Activated CD4-positive, alpha-beta T cell treated with anti-CD3 and anti-CD28 coated beads for 24 hours (primary cell): ENCODE measurements around the gene KHDC3L.

Experiments
- DNase-seq, 2 donors: peaks; one replicate each; pipeline ENCODE4 v3.0.0-alpha.2; 2020; ENCODE audit warnings: low read depth in 2 of 2

Gene KHDC3L

DNA sequence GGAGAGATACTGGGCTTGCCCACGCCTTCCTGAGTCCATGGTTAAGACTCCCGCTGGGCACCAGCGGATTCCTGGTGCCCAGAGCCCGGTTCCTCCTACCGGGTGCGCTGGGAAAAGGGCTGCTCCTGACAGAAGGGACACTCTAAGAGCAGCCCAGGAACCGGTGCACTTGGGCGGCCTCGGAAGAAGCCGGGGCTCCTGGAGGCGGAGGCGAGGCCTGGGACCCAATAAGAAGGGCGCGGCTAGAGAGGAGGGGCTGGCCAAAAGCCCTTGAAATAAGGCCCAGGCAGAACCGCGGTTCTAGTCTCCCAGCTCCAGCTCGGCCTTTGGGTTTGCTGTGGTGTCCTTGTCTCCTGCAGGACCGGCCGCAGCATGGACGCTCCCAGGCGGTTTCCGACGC, at the start of gene KHDC3L:
KHDC3L (plus strand) TSS at position 301 of the 400 bp plus-strand sequence; CDS start at position 373, 72 bp downstream.
- DNase-seq, result no peak

- no peak for DNase-seq
These were observed 47.6 kb upstream of the KHDC3L start for GRCh38 chr6:73314577-73315492.

GRCh38 chr6:73323323-73323722, 39.1 kb upstream of the KHDC3L start:
- DNase-seq, result no peak

DNA sequence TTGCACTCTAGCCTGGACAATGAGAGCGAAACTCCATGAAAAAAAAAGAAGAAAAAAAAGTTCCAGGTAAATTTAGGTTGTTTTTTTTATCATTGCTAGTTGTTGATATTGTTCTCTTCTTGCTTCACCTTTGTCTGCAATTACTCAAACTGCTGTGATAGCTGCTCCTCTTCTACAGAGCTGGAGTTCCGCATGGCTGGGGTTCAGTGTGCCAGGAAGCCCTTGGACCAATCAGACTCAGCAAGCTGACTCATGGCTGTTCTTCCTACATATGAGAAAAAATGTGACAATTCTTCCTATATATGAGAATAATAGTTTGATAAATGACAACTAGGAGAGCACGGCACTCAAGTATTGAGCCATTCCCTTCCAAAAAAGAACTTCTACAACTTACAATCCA, 36.8 kb upstream of the KHDC3L start:
- DNase-seq, result no peak

DNA sequence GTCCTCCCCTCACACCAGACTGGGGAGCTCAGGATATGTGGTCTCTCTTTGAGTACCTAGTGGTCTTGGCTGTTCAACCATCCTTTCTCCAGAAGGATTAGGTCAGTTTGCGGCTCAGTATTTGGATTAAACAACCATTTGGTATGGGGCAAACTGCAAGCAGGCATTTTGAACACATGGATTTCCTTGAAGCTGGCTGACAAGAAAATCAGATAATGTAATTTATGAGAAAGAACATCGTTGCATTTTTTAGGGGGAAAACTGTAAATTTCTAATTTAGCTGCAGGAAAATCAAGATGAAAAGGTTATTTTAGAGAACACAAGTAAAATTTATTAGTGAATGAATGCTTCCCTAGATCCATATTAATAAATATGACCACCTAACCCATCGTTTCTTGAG, 33.7 kb upstream of the KHDC3L start:
- DNase-seq, result no peak

DNA sequence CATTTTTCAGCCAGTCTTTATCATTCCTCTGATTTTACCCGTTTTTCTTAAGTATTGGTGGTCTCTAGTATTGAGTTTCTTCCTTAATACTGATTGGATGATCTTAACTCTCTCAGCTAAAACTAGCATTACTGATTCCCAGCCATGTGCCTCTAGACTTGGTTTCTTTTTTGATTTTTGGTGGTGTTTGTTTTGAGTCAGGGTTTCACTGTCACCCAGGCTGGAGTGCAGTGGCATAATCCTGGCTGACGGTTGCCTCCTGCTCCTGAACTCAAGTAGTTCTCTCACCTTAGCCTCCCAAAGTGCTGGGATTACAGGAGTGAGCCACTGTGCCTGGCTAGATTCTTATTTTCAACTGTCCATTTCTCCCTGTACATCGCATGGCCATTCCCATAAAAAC, 33.3 kb upstream of the KHDC3L start:
- DNase-seq, result no peak

- DNase-seq, result no peak
These were observed 23.1 kb upstream of the KHDC3L start for GRCh38 chr6:73339340-73339739.

GRCh38 chr6:73340048-73340447, 22.4 kb upstream of the KHDC3L start:
- no peak for DNase-seq

- no peak for DNase-seq
These were observed 21.1 kb upstream of the KHDC3L start for GRCh38 chr6:73341335-73341734.

DNA sequence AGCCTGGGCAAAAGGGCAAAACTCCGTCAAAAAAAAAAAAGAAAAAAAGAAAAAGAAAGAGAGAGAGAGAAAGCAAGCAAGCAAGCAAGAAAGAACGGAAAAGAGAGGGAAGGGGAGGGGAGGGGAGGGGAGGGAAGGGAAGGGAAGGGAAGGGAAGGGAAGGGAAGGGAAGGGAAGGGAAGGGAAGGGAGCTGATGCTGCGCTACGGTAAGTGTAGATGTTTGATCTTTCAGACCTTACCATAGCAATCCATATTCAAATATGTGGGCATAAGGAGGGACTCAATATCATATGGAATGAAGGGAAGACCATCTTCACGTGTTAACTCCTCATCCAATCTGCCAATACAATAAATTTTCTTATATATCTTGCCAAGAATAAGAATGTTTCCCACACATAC, 20.3 kb upstream of the KHDC3L start:
- no peak for DNase-seq

DNA sequence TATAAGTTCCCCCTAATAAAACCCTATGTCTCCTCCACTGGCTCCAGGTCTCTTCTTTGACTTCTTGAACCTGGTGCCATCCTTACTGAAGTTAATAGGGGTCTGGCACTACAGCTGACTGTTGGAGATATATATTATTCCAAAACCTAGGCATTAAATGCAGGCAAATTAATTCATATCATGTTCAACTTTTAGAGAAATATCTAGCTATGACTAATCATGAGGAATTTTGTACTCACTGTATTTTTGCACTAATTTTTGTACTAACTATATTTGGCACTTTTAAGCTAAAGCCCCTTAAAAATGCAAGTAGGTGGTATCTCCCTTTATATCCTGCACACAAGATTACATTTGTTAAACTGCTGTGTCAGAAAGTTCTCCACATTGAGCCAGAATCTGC, 19.3 kb upstream of the KHDC3L start:
- DNase-seq, result no peak

GRCh38 chr6:73348550-73349204, 13.8 kb upstream of the KHDC3L start:
- DNase-seq, result no peak

DNA sequence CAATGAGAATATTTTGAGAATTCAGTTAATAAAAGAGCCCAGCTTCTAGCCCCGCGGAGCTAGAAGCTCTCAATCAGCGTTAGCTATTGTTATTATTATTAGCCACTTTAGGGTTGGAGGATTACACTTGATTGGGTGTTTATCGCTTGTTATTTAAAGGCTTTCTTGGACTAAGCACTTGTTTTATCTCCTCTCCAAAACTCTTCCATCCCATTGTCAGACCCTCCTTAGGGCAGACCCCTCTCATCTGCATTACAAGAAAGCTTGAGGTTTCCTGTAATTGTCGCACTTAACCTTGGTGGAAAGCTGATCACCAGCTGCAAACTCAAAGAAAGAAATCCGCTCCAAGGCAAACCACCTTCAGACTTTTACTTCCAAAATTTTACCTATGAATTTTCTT, 13.1 kb upstream of the KHDC3L start:
- DNase-seq, result no peak

DNA sequence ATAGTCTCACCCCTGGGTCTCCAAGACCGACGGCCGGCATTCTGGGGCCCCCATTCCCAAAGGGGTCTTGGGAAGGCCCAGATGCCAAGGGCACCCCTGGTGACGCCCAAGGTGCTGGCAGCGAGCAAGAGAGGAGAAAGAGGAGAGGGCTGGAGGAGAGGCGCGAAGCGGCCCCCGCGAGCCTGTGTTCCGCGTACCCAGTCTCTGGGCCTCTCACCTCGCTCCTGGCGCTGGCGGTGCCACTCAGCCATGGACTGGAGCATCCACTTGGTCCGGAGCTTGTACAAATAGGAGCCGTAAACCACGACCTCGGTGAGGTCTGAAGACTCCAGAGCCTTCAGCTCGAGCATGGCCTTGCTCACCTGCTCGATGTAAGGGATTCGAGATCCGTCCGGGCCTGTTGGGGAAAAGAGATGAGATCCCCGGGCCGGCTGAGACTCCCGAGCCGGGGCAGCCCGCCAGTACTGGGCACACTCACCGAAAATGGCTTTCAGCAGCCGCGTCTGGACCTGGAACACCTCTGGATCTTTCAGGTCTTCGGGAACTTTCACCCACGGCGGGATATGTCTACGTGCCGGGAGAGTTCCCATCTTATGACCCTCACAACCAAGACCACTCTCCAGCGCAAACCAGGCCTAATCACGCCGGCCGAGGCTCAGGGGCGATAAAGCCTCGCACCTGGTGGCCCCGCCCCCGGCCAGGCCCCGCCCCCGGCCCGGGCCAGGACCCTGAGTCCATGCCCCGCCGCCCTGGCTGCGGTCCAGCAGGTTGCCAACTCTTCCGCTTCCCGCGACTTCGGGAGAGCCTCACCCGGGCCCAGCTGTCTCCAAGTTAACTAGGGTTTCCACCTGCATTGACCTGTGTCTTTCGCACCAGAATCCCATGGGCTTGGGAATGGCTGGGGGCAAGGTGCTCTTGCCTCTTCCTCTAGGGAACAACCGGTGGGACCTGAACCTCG, 8.5 kb upstream of the KHDC3L start, which contains the start of gene DPPA5:
DPPA5 (minus strand) TSS at position 641 of the 958 bp plus-strand sequence; CDS start at position 590, 51 bp downstream.
- no peak for DNase-seq

- no peak for DNase-seq
These were observed 545 bp downstream of the KHDC3L start for GRCh38 chr6:73362869-73363536.

- DNase-seq, result no peak
These were observed 1.0 kb downstream of the KHDC3L start for GRCh38 chr6:73363537-73363875.

DNA sequence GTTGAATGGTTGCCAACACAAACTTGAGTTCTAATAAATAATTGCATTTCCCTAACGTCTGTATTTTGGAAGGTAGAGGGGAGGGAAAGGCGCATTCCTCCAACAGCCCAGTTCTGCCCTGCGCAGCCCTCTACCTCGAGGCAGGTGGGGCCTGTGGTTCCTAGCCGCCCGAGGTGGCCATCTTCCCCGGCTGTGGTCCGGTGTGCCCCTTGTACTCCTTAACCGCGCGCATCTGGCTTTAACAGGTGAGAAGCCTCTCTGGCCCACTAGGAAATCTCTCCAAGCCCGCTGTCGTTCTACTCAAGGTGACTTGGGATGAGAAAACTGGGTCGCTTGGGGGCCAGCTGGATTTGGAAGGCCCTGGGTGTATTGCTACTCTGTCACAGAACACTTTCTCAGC, 1.7 kb downstream of the KHDC3L start:
- DNase-seq, result no peak

DNA sequence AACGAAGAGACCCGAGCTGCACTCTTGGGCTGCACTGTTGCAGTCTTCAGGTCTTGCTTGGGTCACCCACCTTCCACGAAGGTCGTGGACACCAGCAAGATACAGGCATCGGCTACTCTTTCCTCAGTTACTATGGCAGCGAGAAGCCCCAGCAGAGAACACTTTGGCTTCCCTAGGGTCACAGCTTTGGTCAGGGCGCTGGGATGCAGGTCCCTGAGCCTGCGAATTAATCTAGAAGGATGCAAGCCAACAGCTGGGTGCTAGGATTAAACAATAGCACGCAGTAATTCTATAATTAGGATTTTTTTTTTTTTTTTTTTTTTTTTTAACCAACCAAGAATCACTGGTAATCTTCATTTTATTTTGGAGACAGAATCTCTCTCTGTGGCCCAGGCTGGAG, 2.1 kb downstream of the KHDC3L start:
- no peak for DNase-seq

- DNase-seq, result no peak
These were observed 5.4 kb downstream of the KHDC3L start for GRCh38 chr6:73367761-73368355.

DNA sequence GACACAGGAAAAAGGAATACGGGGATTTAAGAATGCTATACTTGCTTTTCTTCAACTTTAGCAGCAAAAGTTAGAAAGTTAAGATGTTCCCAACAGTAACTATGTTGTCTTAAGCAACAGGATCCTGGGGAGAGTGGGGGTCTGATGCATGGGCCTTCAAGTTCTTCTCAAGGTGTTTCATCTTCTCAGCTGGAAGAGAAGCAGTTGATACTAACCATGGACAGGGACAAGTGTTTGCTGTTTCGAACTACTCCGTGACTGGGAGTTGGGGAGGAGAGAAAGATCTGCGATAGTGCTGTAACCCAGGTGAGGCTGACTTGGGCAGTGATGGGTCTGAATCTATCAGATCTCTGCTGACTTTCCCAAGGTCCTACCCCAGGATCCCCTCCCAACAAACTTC, 6.2 kb downstream of the KHDC3L start:
- DNase-seq, result no peak

DNA sequence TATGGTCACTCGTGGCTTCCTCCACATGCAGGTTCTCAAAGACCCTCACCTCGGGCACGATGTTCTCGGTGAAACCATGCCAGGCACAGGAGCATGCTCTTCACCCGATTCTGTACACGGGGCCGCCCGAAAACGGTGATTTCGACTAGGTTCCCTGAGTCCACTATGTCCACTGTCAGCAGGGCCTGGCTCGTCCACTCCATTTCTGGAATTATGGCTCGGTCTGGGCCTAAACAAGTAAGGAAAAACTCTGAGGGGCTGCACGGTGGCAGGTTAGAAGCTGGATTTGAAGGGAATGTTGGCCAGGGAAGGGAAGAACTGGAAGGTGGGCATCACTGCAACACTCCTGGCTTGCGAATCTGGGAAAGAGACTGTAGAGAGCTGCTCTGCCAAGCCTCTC, 6.7 kb downstream of the KHDC3L start:
- DNase-seq, result no peak
